Activated T-helper 1 cell treated with Interleukin-2 at 50 U/mL for 16 hours (primary cell): ENCODE measurements around the gene CLEC2A.
"Not testable (repeated sequence)": the region's sequence is repeated elsewhere in the genome, so short reads cannot be mapped to it uniquely, and the experiment has no call there.

Experiments
- DNase-seq: peaks from one replicate; pipeline ENCODE4 v3.0.0-alpha.2; 2020; ENCODE audit warnings: low read depth

The CLEC2A gene

DNA sequence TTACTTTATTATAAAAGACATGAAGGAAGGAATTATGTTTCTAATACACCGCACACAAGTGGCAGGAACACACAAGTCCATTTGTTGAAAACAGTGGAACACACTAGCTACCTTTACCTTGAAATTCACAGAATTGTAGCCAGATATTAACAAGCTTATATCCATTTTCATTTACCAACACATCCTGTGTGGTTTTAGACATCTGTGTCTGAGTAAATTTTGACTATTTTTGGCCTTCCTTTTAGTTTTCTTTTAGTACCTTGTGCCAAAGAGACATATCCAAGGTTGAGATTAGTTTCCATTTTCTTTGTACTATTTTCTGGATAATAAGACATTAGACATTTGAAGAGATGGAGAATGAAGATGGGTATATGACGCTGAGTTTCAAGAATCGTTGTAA, 50.9 kb downstream of the CLEC2A start, which contains the start of gene KLRF2:
Gene KLRF2, plus strand, starts transcription at position 244 of the 400 bp plus-strand sequence. Its CDS starts 107 bp downstream, at position 351.
- DNase-seq: no peak

DNA sequence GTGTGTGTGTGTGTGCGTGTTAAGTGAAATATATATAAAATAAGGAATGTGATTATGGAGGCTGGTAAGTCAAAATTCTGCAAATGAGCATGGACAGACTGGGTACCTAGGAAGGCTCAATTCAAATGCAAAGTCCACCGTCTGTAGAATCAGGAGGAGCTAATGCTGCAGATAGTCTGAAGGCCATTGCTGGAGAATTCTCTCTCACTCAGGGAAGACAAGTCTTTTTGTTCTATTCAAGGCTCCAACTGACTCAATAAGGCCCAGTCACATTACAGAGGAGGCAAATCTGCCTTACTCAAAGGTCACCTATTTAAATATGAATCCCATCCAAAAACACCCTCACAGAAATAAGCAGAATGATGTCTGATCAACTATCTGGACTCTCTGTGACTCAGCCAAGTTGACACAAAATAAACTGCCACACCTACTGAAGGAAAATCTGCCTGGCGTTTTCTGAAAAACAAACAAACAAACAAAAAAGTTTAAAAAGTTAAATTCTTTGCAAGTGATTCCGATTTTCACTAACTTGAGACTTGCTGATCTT, 51.6 kb downstream of the CLEC2A start:
- DNase-seq: no peak

DNA sequence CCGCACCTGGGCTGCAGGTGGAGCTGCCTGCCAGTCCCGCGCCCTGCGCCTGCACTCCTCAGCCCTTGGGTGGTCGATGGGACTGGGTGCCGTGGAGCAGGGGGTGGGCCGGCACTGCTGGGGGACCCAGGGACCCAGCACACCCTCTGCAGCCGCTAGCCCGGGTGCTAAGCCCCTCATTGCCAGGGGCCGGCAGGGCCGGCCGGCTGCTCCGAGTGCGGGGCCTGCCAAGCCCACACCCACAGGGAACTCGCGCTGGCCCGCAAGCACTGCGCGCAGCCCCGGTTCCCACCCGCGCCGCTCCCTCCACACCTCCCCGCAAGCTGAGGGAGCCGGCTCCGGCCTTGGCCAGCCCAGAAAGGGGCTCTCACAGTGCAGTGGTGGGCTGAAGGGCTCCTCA, 56.0 kb downstream of the CLEC2A start:
- DNase-seq: not testable (repeated sequence)

DNA sequence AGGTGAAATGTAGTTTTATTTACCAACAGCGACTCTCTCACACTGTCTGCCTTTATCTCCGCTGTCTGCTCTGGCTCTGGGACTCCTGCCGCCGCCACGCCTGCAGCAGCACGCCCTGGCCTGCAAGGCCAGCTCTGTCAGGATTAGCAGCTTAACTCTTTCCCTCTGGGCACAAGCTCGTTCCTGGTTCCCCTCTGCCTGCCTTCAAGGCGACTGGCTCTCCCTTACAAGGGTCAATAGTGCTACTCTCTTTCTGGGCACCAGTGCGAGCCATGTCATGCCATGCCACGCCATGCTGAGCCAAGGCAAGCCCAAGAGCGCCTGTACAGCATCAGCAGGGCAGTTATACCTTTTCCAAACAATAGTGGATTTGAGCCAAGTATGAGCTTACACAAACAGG, 59.4 kb downstream of the CLEC2A start:
- no peak for DNase-seq

DNA sequence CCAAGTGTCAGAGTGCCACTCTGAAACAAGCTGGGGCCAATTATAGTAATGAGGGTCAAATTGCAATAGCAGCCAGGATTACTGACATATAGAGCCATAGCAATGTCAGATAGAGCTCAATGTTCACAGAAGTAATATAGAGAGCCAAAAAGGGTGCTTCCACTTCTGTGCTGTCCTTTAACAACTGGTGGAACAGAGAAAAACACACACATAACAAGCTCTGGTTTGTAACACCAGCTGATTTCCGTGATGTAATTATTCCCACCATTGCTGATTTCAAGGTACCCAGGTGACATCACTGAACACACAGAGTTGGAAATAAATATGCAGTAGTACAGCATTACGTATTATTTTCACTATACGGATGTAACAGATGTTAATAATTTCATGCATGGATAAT, 60.0 kb downstream of the CLEC2A start:
- no peak for DNase-seq

DNA sequence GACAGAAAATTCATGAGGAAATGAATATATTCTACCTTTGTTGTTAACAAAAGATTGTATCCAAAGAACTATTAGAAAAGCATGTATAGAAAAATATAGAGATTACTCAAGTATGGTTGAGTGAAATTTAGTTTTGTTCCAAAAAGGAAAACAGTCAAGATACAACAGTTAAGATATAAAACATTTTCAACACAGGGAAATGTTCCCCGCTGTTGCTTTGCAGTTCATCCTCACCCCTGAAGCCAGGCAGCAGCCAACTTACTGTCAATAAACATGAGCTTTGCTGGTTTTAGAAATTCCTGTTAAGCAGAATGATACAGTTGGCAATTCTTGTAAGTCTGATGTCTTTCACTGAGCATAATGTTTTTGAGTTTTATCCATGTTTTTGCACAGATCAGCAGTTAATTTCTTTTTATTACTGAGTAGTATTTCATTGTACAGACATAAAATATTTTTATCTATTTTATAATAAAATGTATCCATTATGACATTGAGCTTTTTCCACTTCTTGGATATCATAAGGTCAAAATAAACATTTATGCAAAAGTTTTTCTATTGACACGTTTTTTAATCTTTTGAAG, 61.8 kb downstream of the CLEC2A start:
- DNase-seq: no peak

DNA sequence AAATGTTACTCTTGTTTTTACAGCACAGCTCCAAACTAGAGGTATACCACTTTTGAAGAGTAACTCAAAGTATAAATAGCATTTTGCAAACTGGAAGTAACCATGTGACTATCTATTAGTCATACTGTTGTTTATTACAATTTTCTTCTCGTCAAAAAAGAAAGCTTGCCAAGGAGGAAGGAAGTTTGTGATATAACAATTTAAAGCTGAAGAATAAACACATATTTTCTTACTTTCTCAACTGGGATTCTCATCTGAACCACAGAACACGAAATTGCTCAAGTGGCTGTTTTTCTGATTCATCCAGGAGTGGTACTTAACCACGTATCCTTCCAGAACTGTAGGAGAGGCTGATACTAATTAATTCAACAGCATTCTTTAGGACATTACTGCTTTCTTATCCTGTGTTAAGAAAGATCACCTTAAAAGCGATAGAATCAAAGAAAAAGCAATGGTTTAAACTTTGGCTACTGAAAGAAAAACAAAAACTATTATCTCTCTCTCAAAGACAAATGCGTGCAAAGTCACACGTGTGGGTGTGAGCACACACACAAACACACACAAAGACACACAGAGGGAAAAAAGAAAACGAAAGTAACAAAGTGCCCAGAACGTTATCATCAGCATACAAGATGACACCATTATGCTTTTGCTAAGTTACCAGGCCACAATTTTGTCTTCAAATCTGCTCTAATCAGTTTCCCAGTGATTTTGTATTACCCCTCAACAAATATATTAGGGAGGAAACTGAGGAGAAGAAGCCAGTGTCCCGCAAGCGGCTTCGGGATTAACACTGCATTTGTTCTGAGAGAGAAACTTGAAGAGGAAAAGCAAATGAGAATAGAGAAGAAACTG, 62.6 kb downstream of the CLEC2A start, which contains the start of gene CLEC2B:
Gene CLEC2B, minus strand, starts transcription at position 48 of the 855 bp plus-strand sequence.
- no peak for DNase-seq

DNA sequence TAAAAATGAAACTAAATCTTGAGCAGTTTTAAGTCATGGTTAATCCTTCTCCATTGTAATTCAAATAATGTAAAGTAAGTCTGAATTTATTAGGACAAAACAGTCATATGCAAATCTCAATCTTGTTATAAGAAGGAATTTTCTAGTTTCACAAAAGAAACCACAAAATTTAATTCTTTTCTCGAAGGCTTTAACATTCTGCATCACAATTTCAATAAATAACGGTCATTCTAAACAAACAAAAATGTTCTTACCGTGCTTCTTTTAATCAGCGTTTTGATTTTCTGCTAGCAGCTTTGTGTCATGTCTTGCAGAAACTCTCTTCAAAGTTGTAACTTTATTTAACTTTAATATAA, 63.2 kb downstream of the CLEC2A start:
- DNase-seq: no peak

DNA sequence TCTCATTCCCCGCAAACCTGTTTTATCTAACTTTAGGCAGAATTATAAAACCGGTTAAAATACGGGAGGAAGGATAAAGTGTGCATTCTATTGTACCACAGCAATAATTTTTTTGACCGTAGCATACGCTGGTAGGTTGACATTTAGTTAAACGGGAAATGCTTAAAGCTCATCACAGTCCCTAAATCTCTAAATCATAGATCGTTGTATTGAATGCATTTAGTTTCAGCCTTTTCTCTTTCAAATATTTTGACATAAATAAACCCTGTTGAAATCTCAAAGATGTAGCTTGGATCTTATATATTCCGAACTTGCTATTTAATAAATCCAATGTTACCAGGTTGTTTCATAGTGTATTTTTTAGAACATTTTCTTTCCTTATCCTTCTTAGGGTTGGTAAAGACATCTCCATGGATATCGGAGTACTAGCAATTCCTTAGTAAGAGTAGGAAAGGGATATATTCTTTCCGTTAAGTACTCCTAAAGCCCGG, 63.8 kb downstream of the CLEC2A start:
- no peak for DNase-seq

DNA sequence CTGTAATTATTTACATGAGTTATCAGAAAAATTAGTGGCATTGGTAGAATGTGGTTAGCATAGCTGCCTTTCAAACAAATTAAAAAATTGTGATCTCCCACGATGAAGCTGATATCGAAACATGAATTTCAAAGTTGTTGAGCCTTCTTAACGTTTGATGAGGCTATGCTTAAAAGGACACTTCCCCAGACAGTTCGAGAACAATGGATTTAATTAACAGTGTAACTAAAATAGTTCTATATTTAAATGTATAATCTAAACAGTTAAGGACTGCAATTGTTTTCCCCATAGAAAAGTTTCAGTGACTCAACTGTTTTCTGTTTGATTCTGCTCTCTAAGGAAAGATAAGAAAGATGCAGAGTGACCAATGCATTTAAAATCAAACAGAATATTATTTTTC, 64.6 kb downstream of the CLEC2A start:
- no peak for DNase-seq

DNA sequence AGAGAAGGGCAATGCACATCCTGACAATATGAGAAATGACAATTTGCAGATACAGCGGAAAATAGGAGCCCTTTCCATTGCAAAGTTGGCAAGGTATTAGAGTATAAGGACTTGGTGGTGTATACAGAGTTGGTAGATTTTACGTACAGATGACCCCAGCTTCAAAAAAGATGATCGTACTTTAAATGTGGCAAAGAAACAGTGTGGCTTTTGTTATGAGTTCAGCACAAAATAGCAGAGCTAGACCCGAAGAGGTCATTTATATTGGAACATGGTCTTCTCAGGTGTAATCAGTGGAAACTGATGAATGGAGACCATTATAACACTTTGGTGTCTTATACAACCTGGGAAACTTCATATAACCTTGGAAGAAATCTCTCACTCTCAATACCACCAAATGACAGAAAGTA, 65.3 kb downstream of the CLEC2A start:
- no peak for DNase-seq

DNA sequence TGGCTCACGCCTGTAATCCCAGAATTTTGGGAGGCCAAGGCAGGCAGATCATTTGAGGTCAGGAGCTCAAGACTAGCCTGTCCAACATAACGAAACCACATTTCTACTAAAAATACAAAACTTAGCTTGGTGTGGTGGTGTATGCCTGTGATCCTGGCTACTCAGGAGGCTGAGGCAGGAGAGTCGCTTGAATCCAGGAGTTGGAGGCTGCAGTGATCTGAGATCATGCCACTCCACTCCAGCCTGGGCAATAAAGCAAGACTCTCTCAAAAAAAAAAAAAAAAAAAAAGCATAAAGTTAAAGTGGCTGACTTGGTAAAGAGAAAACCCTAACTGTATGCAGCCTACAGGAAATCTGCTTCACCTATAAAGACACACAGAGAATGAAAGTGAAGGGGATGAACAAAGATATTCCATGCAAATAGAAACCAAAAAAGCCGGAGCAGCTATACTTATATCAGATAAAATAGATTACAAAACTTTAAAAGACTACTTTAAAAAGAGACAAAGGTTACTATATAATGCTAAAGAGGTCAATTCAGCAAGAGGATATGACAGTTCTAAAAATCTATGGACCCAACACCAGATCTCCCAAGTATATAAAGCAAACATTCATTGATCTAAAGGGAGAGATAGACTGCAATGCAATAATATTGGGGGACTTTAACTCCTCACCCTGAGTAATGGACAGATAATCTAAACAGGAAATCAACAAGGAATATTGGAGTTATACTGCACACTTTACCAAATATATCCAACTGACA, 67.1 kb downstream of the CLEC2A start:
- no peak for DNase-seq
